ENCODE data around the gene SEMA5A. TPM values are rescaled to one million over a fixed set of nuclear protein-coding genes. Genes with fewer than 3 reads are reported as not detected.

SEMA5A gene
- total RNA-seq, 1 experiment from 2014 or later: 0.15 TPM

GRCh38 chr5:9362600-9362999 is 183.3 kb downstream of the SEMA5A start:
- ChIA-PET POLR2A (no interaction called here), CTCF (no interaction called here)
- ATAC-seq: no peak
- Histone ChIP-seq H3K27ac (ENCODE audit: low read length) (no peak overlapping the region), H3K4me1 (ENCODE audit: control insufficient read depth, insufficient read depth, low read length) (no peaks in the 10 kb centered on the region), H3K36me3 (ENCODE audit: control insufficient read depth, insufficient read depth, low read length) (no peaks in the 10 kb centered on the region), H3K4me3 (ENCODE audit: low read depth in 2 of 2, low read length in 2 of 2) (no peak overlapping the region), H3K27me3 (ENCODE audit: control insufficient read depth, insufficient read depth, low read length) (no peaks in the 10 kb centered on the region), H3K9me3 (ENCODE audit: control insufficient read depth, insufficient read depth, low read depth, low read length) (no peaks in the 10 kb centered on the region)
- no TSS peak for BruUV-seq (replicated peaks)
- DNase-seq (ENCODE audit: low read depth, low spot score): no peak
- in situ Hi-C loops (cut with HindIII; ENCODE audit: low pct_unique_long_range_greater_than_20kb, low sequenced_read_pairs) (no loop called here), intact Hi-C loops (cut with micrococcal nuclease; ENCODE audit: unreplicated experiment) (no loop called here)
- no peak for TF ChIP-seq TCF7L2 (IDR thresholded peaks at IDR 0.05; ENCODE audit: low read depth, low read length)
- TF ChIP-seq SIN3A (IDR thresholded peaks at IDR 0.05; ENCODE audit: borderline replicate concordance, insufficient read depth, low read depth, low read length): no peak
- no peak for TF ChIP-seq POLR2AphosphoS5 (IDR thresholded peaks at IDR 0.05; ENCODE audit: low read depth, low read length)
- no peak for TF ChIP-seq CTCF (IDR thresholded peaks at IDR 0.05)
- no peak for TF ChIP-seq REST (IDR thresholded peaks at IDR 0.05; ENCODE audit: insufficient read depth in 1 of 2, low read depth in 2 of 2, low read length in 1 of 2)

DNA sequence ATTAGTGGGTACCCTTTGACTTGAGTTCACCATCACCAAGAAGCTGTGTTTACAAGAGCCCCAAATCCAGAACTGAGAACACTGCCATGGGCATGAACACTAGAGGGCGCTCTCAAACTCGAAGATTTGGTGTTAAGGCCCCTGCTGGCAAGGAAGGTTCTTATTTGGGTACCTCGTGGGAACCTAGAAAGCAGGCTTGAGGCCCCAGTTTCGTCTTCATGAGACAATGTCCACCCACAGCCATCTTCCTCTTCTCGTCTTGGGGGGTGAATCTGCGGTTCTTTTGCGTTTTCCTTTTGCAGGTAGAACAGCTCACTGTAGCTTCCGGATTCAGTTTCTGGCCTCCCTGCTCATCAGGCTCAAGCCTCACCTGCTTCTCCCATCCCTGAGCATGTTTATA is 184.0 kb downstream of the SEMA5A start:
- ATAC-seq (no peak), DNase-seq (ENCODE audit: low read depth, low spot score) (peak; percentile 33)
- no peaks in the 10 kb centered on the region for H3K27me3 ChIP-seq (ENCODE audit: control insufficient read depth, insufficient read depth, low read length)
- in situ Hi-C loops (cut with HindIII; ENCODE audit: low pct_unique_long_range_greater_than_20kb, low sequenced_read_pairs) (no loop called here), intact Hi-C loops (cut with micrococcal nuclease; ENCODE audit: unreplicated experiment) (no loop called here)
- CTCF ChIA-PET: no interaction called here
- H3K4me3 ChIP-seq (ENCODE audit: low read depth in 2 of 2, low read length in 2 of 2): no peak overlapping the region
- no TSS peak for BruUV-seq (replicated peaks)
- POLR2A ChIA-PET: no interaction called here
- H3K9me3 ChIP-seq (ENCODE audit: control insufficient read depth, insufficient read depth, low read depth, low read length): no peaks in the 10 kb centered on the region
- no peak overlapping the region for H3K27ac ChIP-seq (ENCODE audit: low read length)
- TF ChIP-seq TCF7L2 (IDR thresholded peaks at IDR 0.05; ENCODE audit: low read depth, low read length): no peak
- no peak for TF ChIP-seq POLR2AphosphoS5 (IDR thresholded peaks at IDR 0.05; ENCODE audit: low read depth, low read length)
- TF ChIP-seq CTCF (IDR thresholded peaks at IDR 0.05): peak; percentile 71
- no peak for TF ChIP-seq REST (IDR thresholded peaks at IDR 0.05; ENCODE audit: insufficient read depth in 1 of 2, low read depth in 2 of 2, low read length in 1 of 2)
- no peaks in the 10 kb centered on the region for H3K36me3 ChIP-seq (ENCODE audit: control insufficient read depth, insufficient read depth, low read length)
- no peaks in the 10 kb centered on the region for H3K4me1 ChIP-seq (ENCODE audit: control insufficient read depth, insufficient read depth, low read length)
